Eye (tissue), 1 donor: ENCODE results near the gene MCM7.

Source experiments
- DNase-seq: peaks from one replicate; pipeline ENCODE4 v3.0.0-alpha.2; 2015

MCM7 gene

DNA sequence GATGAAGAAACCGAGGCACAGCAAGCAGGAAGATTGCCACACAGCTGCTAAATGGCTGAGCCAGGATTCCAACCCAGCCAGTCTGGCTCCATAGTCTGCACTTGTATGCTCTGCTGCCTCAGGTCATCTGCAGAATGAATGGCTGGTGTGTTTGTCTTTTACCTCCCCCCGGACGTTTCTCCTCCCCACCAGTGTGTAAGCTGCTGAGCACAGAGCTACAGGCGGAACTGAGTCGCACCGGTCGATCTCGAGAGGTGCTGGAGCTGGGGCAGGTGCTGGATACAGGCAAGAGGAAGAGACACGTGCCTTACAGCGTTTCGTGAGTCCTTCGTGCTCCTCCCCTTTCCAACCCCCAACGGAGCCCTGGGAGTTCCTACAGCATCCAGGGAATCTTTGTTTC lies 20.9 kb upstream of the MCM7 start:
- DNase-seq, result no peak

DNA sequence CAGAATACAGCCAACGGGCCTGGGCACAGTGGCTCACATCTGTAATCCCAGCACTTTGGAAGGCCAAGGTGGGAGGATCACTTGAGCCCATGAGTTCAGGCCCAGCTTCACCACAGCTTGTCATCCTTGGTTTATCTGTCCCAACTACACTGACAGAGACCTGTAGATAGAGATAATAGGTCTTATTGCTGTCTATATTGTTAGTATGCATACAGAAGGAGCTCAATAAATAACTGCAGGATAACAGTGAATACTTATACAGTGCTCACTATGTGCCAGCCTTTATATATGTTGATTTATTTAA lies 19.5 kb upstream of the MCM7 start:
- DNase-seq, result no peak

- peak; percentile 90 for DNase-seq
Measured at GRCh38 chr7:100119970-100120732, 19.0 kb upstream of the MCM7 start.

DNA sequence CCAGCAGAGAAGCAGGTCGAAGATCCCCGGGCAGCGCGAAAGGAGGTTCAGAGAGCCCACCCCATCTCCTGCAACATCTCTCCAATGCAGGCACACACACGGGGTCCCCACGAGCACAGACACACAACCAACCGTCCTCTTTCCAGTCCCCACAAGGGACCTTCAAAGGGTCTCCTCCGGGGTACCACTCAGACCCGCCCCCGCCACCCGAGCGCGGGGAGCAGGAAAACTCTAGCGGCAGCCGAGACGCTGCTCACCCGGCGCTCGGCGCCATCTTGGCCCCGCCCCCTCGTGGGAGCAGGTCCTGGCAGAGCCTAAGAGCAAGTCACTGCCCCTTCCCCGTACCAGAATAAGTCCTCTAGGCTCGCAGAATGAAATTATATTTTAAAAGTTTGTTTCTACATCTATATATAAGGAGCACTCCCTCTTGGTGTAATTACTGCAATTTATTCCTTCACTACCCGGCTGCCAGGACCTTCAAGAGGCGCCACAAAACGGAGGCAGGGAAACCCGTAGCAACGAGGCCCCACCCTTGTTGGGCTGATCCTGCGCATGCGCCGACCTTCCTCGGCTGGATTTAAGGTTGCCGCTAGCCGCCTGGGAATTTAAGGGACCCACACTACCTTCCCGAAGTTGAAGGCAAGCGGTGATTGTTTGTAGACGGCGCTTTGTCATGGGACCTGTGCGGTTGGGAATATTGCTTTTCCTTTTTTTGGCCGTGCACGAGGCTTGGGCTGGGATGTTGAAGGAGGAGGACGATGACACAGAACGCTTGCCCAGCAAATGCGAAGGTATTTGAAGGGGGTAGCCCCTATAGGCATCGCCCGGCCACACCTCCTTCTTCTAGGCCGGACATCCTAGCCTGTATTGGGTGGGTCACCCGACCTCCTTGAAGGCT lies 18.1 kb upstream of the MCM7 start, which contains the start of the genes CNPY4 and TAF6:
TSS of gene CNPY4 (plus strand) at position 563 of the 898 bp plus-strand sequence. CDS start at position 674, 111 bp downstream.
TSS of gene TAF6 (minus strand) at position 287 of the 898 bp plus-strand sequence. CDS start 5,149 bp downstream, outside the sequence.
- peak; percentile 99 for DNase-seq

GRCh38 chr7:100118388-100119071 lies 17.3 kb upstream of the MCM7 start:
- DNase-seq, result no peak

GRCh38 chr7:100115026-100115425 lies 13.8 kb upstream of the MCM7 start:
- no peak for DNase-seq

- DNase-seq, result no peak
Measured at GRCh38 chr7:100111914-100112313, 10.7 kb upstream of the MCM7 start.

- no peak for DNase-seq
Measured at GRCh38 chr7:100111156-100111555, 10.0 kb upstream of the MCM7 start.

- no peak for DNase-seq
Measured at GRCh38 chr7:100109521-100110163, 8.4 kb upstream of the MCM7 start.

DNA sequence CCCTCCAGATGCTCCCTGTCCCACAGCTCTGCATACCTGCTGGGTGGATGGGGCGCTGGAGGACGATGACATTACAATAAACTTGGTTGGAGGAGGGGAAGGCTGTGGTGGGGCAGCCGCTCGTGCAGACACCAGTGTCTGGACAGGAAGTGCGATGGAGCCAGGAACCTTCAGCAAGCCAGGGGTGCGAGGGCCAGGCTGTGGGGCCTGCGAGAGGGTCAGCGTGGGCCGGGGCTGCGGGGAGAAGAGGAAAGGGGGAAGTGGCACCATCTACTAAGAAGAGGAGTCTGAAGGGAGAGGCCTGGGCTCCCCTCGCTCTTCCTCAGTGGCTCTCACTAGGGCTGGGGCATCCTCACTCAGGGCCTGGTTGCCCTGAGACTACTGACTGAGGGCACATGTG lies 6.7 kb upstream of the MCM7 start:
- DNase-seq, result no peak

DNA sequence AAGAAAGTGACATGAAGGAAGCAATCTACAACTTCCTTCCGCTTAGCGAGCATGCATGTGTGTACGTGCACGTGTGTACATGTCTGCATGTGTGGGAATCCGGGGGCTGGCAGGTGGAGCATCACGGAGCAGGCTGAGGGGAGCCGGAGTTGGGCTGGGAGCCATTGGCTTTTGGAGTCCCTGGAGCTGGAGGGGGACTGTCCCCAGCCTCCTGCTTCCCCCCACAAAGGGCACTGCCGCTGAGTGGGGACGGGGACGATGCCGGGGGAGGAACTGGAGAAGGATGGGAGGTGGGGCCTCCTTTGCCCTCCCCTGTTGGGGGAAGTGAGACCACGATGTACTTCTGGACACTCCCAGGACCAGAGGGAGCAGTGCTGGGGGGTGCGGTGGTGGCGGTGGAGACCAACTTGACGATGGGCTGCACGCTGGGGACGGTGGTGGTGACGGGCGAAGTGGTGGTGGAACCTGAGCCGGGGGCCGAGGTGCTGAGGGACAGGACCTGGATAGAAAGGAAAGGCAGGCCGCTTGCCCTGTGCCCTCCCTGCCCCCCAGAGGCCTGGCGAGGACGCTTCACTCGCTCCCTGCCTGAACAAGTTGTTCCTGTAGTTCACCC lies 6.0 kb upstream of the MCM7 start:
- no peak for DNase-seq

GRCh38 chr7:100106633-100107032 lies 5.4 kb upstream of the MCM7 start:
- DNase-seq, result no peak

DNA sequence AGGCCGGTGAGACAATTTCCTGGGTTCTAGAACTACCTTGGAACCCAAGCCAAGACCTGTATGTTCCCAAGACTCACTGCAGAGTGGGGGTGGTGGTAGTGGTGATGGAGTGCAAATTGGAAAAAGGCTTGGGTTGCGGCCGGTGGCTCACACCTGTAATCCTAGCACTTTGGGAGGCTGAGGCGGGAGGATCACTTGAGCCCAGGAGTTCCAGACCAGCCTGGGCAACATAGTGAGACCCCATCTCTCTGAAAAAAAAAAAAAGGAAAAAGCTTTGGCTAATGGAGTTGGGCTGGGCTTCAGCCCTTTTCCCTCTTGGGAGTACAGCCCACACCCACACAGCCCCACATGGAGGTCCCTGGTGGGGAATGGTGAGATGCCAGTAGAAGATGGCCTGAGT lies 4.3 kb upstream of the MCM7 start:
- DNase-seq, result no peak

GRCh38 chr7:100102950-100103840 lies 2.0 kb upstream of the MCM7 start:
- no peak for DNase-seq

- peak; percentile 97 for DNase-seq
Measured at GRCh38 chr7:100100420-100101015, 679 bp downstream of the MCM7 start.

GRCh38 chr7:100099452-100099851 lies 1.7 kb downstream of the MCM7 start:
- DNase-seq, result no peak

DNA sequence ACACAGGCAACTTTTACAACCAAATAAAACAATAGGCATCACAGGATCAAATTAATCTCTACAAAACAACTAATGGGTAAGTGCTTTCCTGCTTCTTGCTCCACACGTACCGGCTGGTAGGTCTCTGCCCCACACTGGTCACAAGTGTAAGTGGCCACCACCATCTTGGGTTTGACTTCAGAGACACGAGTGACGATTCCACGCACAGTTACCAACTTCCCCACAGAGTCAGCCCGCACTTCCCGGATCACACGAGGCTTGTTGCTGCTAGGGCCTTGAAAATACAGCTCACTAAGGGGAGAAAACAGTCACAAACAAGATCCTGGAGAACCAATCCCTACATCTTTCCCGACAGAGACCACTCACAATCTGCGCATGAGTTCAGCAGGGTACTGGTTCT lies 2.3 kb downstream of the MCM7 start:
- no peak for DNase-seq

DNA sequence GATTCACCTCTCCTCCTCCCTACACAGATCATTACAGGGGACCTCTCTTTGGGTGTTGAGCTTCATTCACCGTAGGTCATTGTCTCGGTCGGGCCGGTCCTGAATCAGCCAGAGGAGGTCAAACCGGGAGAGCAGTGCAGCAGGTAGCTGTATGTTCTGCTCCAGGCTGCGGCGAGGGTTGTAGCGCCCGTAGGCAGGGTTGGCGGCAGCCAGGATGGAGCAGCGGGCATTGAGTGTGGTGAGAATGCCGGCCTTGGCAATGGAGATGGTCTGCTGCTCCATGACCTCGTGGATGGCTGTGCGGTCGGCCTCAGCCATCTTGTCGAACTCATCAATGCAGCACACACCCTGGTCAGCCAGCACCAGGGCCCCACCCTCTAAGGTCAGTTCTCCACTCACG lies 5.5 kb downstream of the MCM7 start:
- DNase-seq, result no peak

- DNase-seq, result no peak
Measured at GRCh38 chr7:100095289-100095688, 5.9 kb downstream of the MCM7 start.

GRCh38 chr7:100093925-100094486 lies 7.2 kb downstream of the MCM7 start:
- no peak for DNase-seq

- DNase-seq, result no peak
Measured at GRCh38 chr7:100093498-100093897, 7.7 kb downstream of the MCM7 start.
